Embryonic facial prominence (tissue), 1 donor: ENCODE data around the gene APIP.

Experiments
- DNase-seq: peaks from one replicate; pipeline ENCODE4 v3.0.0-alpha.2; 2016; ENCODE audit errors: extremely low spot score

The APIP gene

DNA sequence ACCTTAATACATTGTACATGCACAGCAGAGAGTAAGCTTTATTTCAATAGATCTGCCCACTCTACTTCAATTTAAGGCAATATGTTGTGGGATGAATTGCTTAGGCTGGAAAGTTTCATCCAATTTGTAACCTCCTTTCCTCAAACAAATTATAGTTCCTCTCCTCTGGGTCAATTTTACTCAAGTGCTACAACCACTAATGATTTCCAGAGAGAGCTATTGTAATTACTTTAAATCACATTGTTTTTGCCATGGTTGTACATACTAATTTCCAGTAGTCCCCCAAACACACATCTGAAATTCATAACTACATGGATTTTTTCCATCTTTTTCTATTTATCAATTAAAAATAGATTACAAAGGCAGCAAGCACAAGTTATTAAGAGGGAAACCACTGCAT, 72.9 kb downstream of the APIP start:
- DNase-seq: no peak

GRCh38 chr11:34840736-34841386, 75.3 kb downstream of the APIP start:
- no peak for DNase-seq

DNA sequence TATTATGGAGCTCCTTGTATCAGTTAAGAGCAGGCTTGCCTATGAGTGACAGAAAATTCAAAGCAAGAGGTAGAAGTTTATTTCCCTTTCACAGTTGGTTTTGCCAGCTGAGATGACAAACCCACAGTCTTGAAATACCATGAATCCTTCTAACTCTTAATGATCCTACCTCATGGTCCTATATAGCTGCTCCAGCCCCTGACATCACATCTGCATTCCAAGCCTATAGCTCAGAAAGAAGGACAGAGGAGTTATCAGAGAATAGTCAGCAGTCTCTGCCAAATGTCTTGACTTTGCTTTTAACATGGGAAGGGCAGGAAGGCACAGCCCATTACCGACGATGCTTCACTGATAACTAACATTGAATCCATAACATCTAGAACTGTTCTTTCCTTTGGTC, 76.2 kb downstream of the APIP start:
- no peak for DNase-seq

GRCh38 chr11:34836958-34837856, 79.0 kb downstream of the APIP start:
- no peak for DNase-seq

DNA sequence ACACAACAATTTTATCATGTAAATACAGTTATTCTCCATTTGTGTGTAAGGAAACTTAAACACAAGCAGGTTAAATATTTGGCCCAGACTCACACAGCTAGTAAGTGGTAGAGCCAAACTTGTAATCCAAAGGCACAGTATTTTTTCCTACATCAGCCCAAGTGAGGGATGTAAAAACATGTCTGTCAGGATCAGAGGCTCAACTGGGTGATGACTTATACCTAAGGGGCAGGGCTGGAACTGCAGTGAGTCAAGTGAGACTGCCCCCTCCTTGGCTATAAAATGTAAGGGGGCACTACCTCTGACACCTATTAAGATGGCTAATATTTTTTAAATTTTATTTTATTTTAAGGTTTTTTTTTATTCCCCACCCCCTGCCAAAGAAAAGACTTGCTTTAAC, 82.6 kb downstream of the APIP start:
- no peak for DNase-seq
